GM15510 (cell line): ENCODE measurements around the gene CCDC148.

ENCODE experiments used
- POLR2A ChIP-seq: IDR thresholded peaks from 3 replicates; pipeline ENCODE4 v1.6.1; 2011; ENCODE audit warnings: borderline replicate concordance; ENCODE audit not compliant: insufficient read length; ENCODE audit errors: extremely low read depth

CCDC148 gene

GRCh38 chr2:158125756-158126498, 330.6 kb downstream of the CCDC148 start:
- no peak for TF ChIP-seq POLR2A

- no peak for TF ChIP-seq POLR2A
Measured at GRCh38 chr2:158124896-158125295, 331.7 kb downstream of the CCDC148 start.
